ENCODE data around the gene GIGYF1.

Gene GIGYF1

GRCh38 chr7:100683659-100684533 lies 10.2 kb downstream of the GIGYF1 start:
- DNase-seq: no peak

- no peak for DNase-seq
Measured at GRCh38 chr7:100682991-100683658, 10.9 kb downstream of the GIGYF1 start.

- DNase-seq: no peak
Measured at GRCh38 chr7:100682228-100682741, 11.8 kb downstream of the GIGYF1 start.

- DNase-seq: no peak
Measured at GRCh38 chr7:100681491-100682227, 12.4 kb downstream of the GIGYF1 start.

- no peak for DNase-seq
Measured at GRCh38 chr7:100680576-100681271, 13.3 kb downstream of the GIGYF1 start.

GRCh38 chr7:100679927-100680575 lies 14.0 kb downstream of the GIGYF1 start:
- DNase-seq: no peak

- no peak for DNase-seq
Measured at GRCh38 chr7:100679129-100679926, 14.7 kb downstream of the GIGYF1 start.

- no peak for DNase-seq
Measured at GRCh38 chr7:100678291-100678984, 15.6 kb downstream of the GIGYF1 start.

GRCh38 chr7:100677308-100678267 lies 16.5 kb downstream of the GIGYF1 start:
- DNase-seq: no peak

- DNase-seq: no peak
Measured at GRCh38 chr7:100676501-100677306, 17.3 kb downstream of the GIGYF1 start.

- no peak for DNase-seq
Measured at GRCh38 chr7:100675581-100676350, 18.3 kb downstream of the GIGYF1 start.

- no peak for DNase-seq
Measured at GRCh38 chr7:100675105-100675451, 19.0 kb downstream of the GIGYF1 start.

GRCh38 chr7:100674411-100675104 lies 19.5 kb downstream of the GIGYF1 start:
- DNase-seq: no peak

GRCh38 chr7:100673942-100674410 lies 20.1 kb downstream of the GIGYF1 start:
- DNase-seq: no peak

GRCh38 chr7:100673302-100673941 lies 20.6 kb downstream of the GIGYF1 start, which contains the start of gene GNB2:
TSS of gene GNB2 (plus strand) at chr7:100673740. CDS start at chr7:100676266, 2,526 bp downstream.
- DNase-seq: peak; percentile 95
